ENCODE data around the gene EFCC1.

Gene EFCC1

GRCh38 chr3:129084501-129084900 is 83.4 kb downstream of the EFCC1 start:
- TF ChIP-seq FOXM1 (IDR thresholded peaks at IDR 0.05; ENCODE audit: borderline replicate concordance, low read depth), result no peak

- no peak for TF ChIP-seq TAF1 (IDR thresholded peaks at IDR 0.05; ENCODE audit: low read depth)
- no peak for TF ChIP-seq MAX (IDR thresholded peaks at IDR 0.05)
- no peak for TF ChIP-seq REST (IDR thresholded peaks at IDR 0.05; ENCODE audit: low read depth)
- TF ChIP-seq RAD21 (IDR thresholded peaks at IDR 0.05; ENCODE audit: low read depth), result no peak
- no peak for TF ChIP-seq EP300 (IDR thresholded peaks at IDR 0.05; ENCODE audit: borderline replicate concordance)
- TF ChIP-seq TCF12 (IDR thresholded peaks at IDR 0.05; ENCODE audit: low read depth), result no peak
- TF ChIP-seq CREB1 (IDR thresholded peaks at IDR 0.05; ENCODE audit: low read depth), result no peak
- TF ChIP-seq CEBPB (IDR thresholded peaks at IDR 0.05), result no peak
- TF ChIP-seq ZBTB7A (IDR thresholded peaks at IDR 0.05; ENCODE audit: low read depth), result no peak
- no peak for TF ChIP-seq EGR1 (IDR thresholded peaks at IDR 0.05)
- TF ChIP-seq USF1 (IDR thresholded peaks at IDR 0.05), result no peak
- no peak for TF ChIP-seq NFIC (IDR thresholded peaks at IDR 0.05)
- TF ChIP-seq FOXM1 (IDR thresholded peaks at IDR 0.05; ENCODE audit: borderline replicate concordance, low read depth), result no peak
- TF ChIP-seq YY1 (IDR thresholded peaks at IDR 0.05; ENCODE audit: low read depth), result no peak
- no peak for TF ChIP-seq TEAD4 (IDR thresholded peaks at IDR 0.05)
Observed at GRCh38 chr3:129085165-129085715, 84.1 kb downstream of the EFCC1 start.

GRCh38 chr3:129085818-129086217 is 84.7 kb downstream of the EFCC1 start:
- TF ChIP-seq ZBTB7A (IDR thresholded peaks at IDR 0.05; ENCODE audit: low read depth) (no peak), MAX (IDR thresholded peaks at IDR 0.05) (no peak), CEBPB (IDR thresholded peaks at IDR 0.05) (no peak), USF1 (IDR thresholded peaks at IDR 0.05) (no peak), YY1 (IDR thresholded peaks at IDR 0.05; ENCODE audit: low read depth) (no peak), TEAD4 (IDR thresholded peaks at IDR 0.05) (no peak), EP300 (IDR thresholded peaks at IDR 0.05; ENCODE audit: borderline replicate concordance) (no peak), REST (IDR thresholded peaks at IDR 0.05; ENCODE audit: low read depth) (no peak), NFIC (IDR thresholded peaks at IDR 0.05) (no peak), CREB1 (IDR thresholded peaks at IDR 0.05; ENCODE audit: low read depth) (no peak), TCF12 (IDR thresholded peaks at IDR 0.05; ENCODE audit: low read depth) (no peak), EGR1 (IDR thresholded peaks at IDR 0.05) (no peak), FOXM1 (IDR thresholded peaks at IDR 0.05; ENCODE audit: borderline replicate concordance, low read depth) (no peak), RAD21 (IDR thresholded peaks at IDR 0.05; ENCODE audit: low read depth) (no peak), TAF1 (IDR thresholded peaks at IDR 0.05; ENCODE audit: low read depth) (no peak)

- TF ChIP-seq EP300 (IDR thresholded peaks at IDR 0.05; ENCODE audit: borderline replicate concordance) (no peak), ZBTB7A (IDR thresholded peaks at IDR 0.05; ENCODE audit: low read depth) (no peak), MAX (IDR thresholded peaks at IDR 0.05) (no peak), REST (IDR thresholded peaks at IDR 0.05; ENCODE audit: low read depth) (no peak), TCF12 (IDR thresholded peaks at IDR 0.05; ENCODE audit: low read depth) (no peak), EGR1 (IDR thresholded peaks at IDR 0.05) (no peak), FOXM1 (IDR thresholded peaks at IDR 0.05; ENCODE audit: borderline replicate concordance, low read depth) (no peak), RAD21 (IDR thresholded peaks at IDR 0.05; ENCODE audit: low read depth) (no peak), TAF1 (IDR thresholded peaks at IDR 0.05; ENCODE audit: low read depth) (no peak), YY1 (IDR thresholded peaks at IDR 0.05; ENCODE audit: low read depth) (no peak)
Observed at GRCh38 chr3:129087138-129087702, 86.1 kb downstream of the EFCC1 start.
